Mesenteric fat pad (tissue), 1 donor: ENCODE results near the gene SUSD5. TPM values are rescaled to one million over a fixed set of nuclear protein-coding genes. Genes with fewer than 3 reads are reported as not detected.
"Not testable (repeated sequence)": the region's sequence is repeated elsewhere in the genome, so short reads cannot be mapped to it uniquely, and the experiment has no call there.

Experiments used
- DNase-seq: peaks from one replicate; pipeline ENCODE4 v3.0.0-alpha.2; 2020; ENCODE audit warnings: low spot score
- total RNA-seq: library from RNA; stranded (reverse); fragmentation: NEBNext Ultra II Directional; extraction: Animal tissue kit (Norgen Biotek cat#: 25700); gene quantifications from one replicate; pipeline ENCODE4 v1.2.1, GENCODE V29; 2021
- donor health status: DM: yes; HTN: yes; CAD: no.

SUSD5 gene
- total RNA-seq, 1 donor from 2014 or later: 0.26 TPM

GRCh38 chr3:33196538-33196937, 22.1 kb downstream of the SUSD5 start:
- no peak for DNase-seq

GRCh38 chr3:33194303-33194702, 24.3 kb downstream of the SUSD5 start:
- no peak for DNase-seq

GRCh38 chr3:33187368-33187634, 31.3 kb downstream of the SUSD5 start:
- no peak for DNase-seq

GRCh38 chr3:33186524-33187367, 31.9 kb downstream of the SUSD5 start:
- no peak for DNase-seq

- no peak for DNase-seq
Observed at GRCh38 chr3:33184863-33185262, 33.7 kb downstream of the SUSD5 start.

GRCh38 chr3:33181641-33182040, 37.0 kb downstream of the SUSD5 start:
- not testable (repeated sequence) for DNase-seq

- DNase-seq: no peak
Observed at GRCh38 chr3:33181229-33181628, 37.4 kb downstream of the SUSD5 start.

- DNase-seq: no peak
Observed at GRCh38 chr3:33179132-33179531, 39.5 kb downstream of the SUSD5 start.

- no peak for DNase-seq
Observed at GRCh38 chr3:33174711-33175414, 43.7 kb downstream of the SUSD5 start.

- no peak for DNase-seq
Observed at GRCh38 chr3:33174095-33174494, 44.5 kb downstream of the SUSD5 start.

GRCh38 chr3:33173672-33174071, 44.9 kb downstream of the SUSD5 start:
- DNase-seq: no peak

GRCh38 chr3:33173103-33173502, 45.5 kb downstream of the SUSD5 start:
- DNase-seq: no peak

- DNase-seq: no peak
Observed at GRCh38 chr3:33171580-33171979, 47.0 kb downstream of the SUSD5 start.

GRCh38 chr3:33170531-33170930, 48.1 kb downstream of the SUSD5 start:
- no peak for DNase-seq

GRCh38 chr3:33167716-33168336, 50.8 kb downstream of the SUSD5 start:
- DNase-seq: no peak

- DNase-seq: no peak
Observed at GRCh38 chr3:33167284-33167683, 51.3 kb downstream of the SUSD5 start.

GRCh38 chr3:33166095-33166494, 52.5 kb downstream of the SUSD5 start:
- DNase-seq: no peak

GRCh38 chr3:33165372-33165771, 53.2 kb downstream of the SUSD5 start:
- no peak for DNase-seq

- DNase-seq: not testable (repeated sequence)
Observed at GRCh38 chr3:33162621-33163020, 56.0 kb downstream of the SUSD5 start.

GRCh38 chr3:33159981-33160380, 58.6 kb downstream of the SUSD5 start:
- DNase-seq: no peak

GRCh38 chr3:33159234-33159633, 59.4 kb downstream of the SUSD5 start:
- no peak for DNase-seq

- DNase-seq: no peak
Observed at GRCh38 chr3:33155301-33155700, 63.3 kb downstream of the SUSD5 start.
